Breast epithelium (tissue), 4 donors: ENCODE measurements around the gene TNFSF13B. TPM values are rescaled to one million over a fixed set of nuclear protein-coding genes. Genes with fewer than 3 reads are reported as not detected.

ENCODE experiments used
- DNase-seq, 2 donors: peaks; one replicate each; pipeline ENCODE4 v3.0.0-alpha.2; 2019; ENCODE audit warnings: low spot score in 2 of 2
- H3K27ac ChIP-seq, 2 donors: fragments of 200-600 bp; sonication (generic) in 1 of 2; one replicate each; pipeline ENCODE4 v1.5.1; 2016 to 2019; ENCODE audit warnings: mild to moderate bottlenecking in 1 of 2
- H3K27me3 ChIP-seq, 2 donors: fragments of 200-600 bp; sonication (generic) in 1 of 2; one replicate each; pipeline versions ENCODE4 v1.5.1 to v1.6.0; 2017 to 2019; ENCODE audit warnings: control low read depth in 1 of 2, mild to moderate bottlenecking in 1 of 2
- H3K36me3 ChIP-seq: fragments of 200-600 bp; one replicate; pipeline ENCODE4 v1.5.1; 2019
- H3K4me1 ChIP-seq, 2 donors: fragments of 200-600 bp; sonication (generic); one replicate each; pipeline ENCODE4 v1.5.1; 2016 to 2019; ENCODE audit warnings: control low read depth in 1 of 2
- H3K4me3 ChIP-seq, 3 donors: fragments of 200-600 bp; sonication (generic); 1 replicate in 2 of 3; 2 replicates in 1 of 3; pipeline ENCODE4 v1.5.1; 2016 to 2019; ENCODE audit warnings: mild to moderate bottlenecking in 3 of 3, moderate library complexity in 2 of 3
- H3K9me3 ChIP-seq, 2 donors: fragments of 200-600 bp; sonication (generic) in 1 of 2; one replicate each; pipeline ENCODE4 v1.5.1; 2016 to 2019; ENCODE audit warnings: control low read depth in 1 of 2
- CTCF ChIP-seq, 3 donors: fragments of 450-650 bp; IDR thresholded peaks; one replicate each; pipeline ENCODE4 v1.5.1; 2016 to 2017; ENCODE audit warnings: antibody characterized with exemption in 3 of 3, mild to moderate bottlenecking in 3 of 3, moderate library complexity in 3 of 3
- POLR2A ChIP-seq: fragments of 450-650 bp; IDR thresholded peaks from one replicate; pipeline ENCODE4 v1.6.1; 2016; ENCODE audit warnings: antibody characterized with exemption, mild to moderate bottlenecking, moderate library complexity
- POLR2AphosphoS5 ChIP-seq, 3 donors: sonication (generic); formaldehyde crosslinking; IDR thresholded peaks; one replicate each; pipeline ENCODE4 v1.6.1; 2017; ENCODE audit warnings: antibody characterized with exemption in 3 of 3
- intact Hi-C: fragments of 100-400 bp; cut with DNase I; formaldehyde crosslinking; loops from one replicate; pipeline ENCODE4 v1.15.1; 2023; ENCODE audit warnings: low total_unique reads
- total RNA-seq, 3 donors: library from RNA; depleted of rRNA; stranded (reverse); fragments of >200 nt; gene quantifications; one replicate each; pipeline ENCODE4 v1.1.0, GENCODE V29; 2016

The TNFSF13B gene
- total RNA-seq, 3 donors from 2014 or later: 3.2 to 4.5 (median 3.9) TPM

- no peak overlapping the region for H3K4me3 ChIP-seq
- no peak overlapping the region for H3K27ac ChIP-seq
- no peaks in the 10 kb centered on the region for H3K4me1 ChIP-seq
- no peaks in the 10 kb centered on the region for H3K27me3 ChIP-seq
- no peaks in the 10 kb centered on the region for H3K36me3 ChIP-seq
- intact Hi-C loops: no loop called here
- TF ChIP-seq POLR2AphosphoS5 (IDR thresholded peaks at IDR 0.05) (no peak), CTCF (IDR thresholded peaks at IDR 0.05) (no peak), POLR2A (no peak)
- DNase-seq: no peak
- H3K9me3 ChIP-seq: no peaks in the 10 kb centered on the region
These were observed 83.1 kb downstream of the TNFSF13B start for GRCh38 chr13:108352599-108352998.

DNA sequence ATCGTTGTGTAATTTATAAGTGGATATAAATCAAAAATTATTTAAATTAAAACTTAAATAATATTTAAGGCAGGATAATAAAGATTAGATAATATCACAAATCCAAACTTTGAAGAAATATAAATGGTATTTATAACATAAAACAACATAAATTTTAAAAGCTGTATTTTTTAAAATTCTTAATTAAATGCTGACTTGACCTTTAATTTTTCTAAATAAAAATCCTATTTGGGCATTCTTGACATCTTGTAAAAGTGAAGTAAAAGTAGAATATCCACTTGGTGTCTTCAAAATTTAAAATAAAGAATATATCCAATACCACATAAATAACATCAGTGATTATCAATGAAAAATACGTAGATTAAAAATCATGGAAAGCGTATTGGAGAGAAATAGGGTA is 87.7 kb downstream of the TNFSF13B start:
- TF ChIP-seq POLR2A (no peak), CTCF (IDR thresholded peaks at IDR 0.05) (no peak), POLR2AphosphoS5 (IDR thresholded peaks at IDR 0.05) (no peak)
- Histone ChIP-seq H3K36me3 (no peaks in the 10 kb centered on the region), H3K9me3 (no peaks in the 10 kb centered on the region), H3K27me3 (no peaks in the 10 kb centered on the region), H3K4me1 (no peaks in the 10 kb centered on the region), H3K4me3 (no peak overlapping the region), H3K27ac (no peak overlapping the region)
- DNase-seq: no peak
- intact Hi-C loops: no loop called here

Other genes with a start within 250 kb of the TNFSF13B start
- 10 to 100 TPM; 10.1 to 11.1 (median 10.1) TPM for gene LIG4, start 54.2 kb upstream of the TNFSF13B start, total RNA-seq
- 10 to 100 TPM in 2 of 3 donors, 1 to 10 TPM in 1; 9.9 to 20.5 (median 14.4) TPM for gene ABHD13, start 51.3 kb upstream of the TNFSF13B start, total RNA-seq